Measurements from ENCODE around the gene ANO4. TPM values are rescaled to one million over a fixed set of nuclear protein-coding genes. Genes with fewer than 3 reads are reported as not detected.

Gene ANO4
- total RNA-seq, 3 donors from 2014 or later (not counting 1 experiment from before 2014, with no cell fraction given): not detected

GRCh38 chr12:101068402-101068801 is 273.8 kb downstream of the ANO4 start:
- no peak overlapping the region for H3K4me3 Mint-ChIP-seq
- Histone ChIP-seq H3K27me3 (ENCODE audit: control insufficient read depth, insufficient read depth, low read length) (no peaks in the 10 kb centered on the region), H3K4me3 (ENCODE audit: low read length) (no peak overlapping the region), H3K36me3 (ENCODE audit: control insufficient read depth, insufficient read depth, low read length) (no peaks in the 10 kb centered on the region), H3K9me3 (ENCODE audit: control insufficient read depth, insufficient read depth, low read length) (no peaks in the 10 kb centered on the region), H3K4me1 (ENCODE audit: control insufficient read depth, insufficient read depth, low read length) (no peaks in the 10 kb centered on the region), H3K27ac (ENCODE audit: low read length) (no peak overlapping the region)
- no peak for TF ChIP-seq CTCF (IDR thresholded peaks at IDR 0.05)
- peaks cover 10 to 17% of the 10 kb centered on the region in 2 donors for H3K9me3 Mint-ChIP-seq
- H3K27me3 Mint-ChIP-seq (ENCODE audit: low read depth in 2 of 2): no peaks in the 10 kb centered on the region
- no peaks in the 10 kb centered on the region for H3K4me1 Mint-ChIP-seq
- DNase-seq (no peak), ATAC-seq (no peak)
- WGBS (ENCODE audit: insufficient coverage): 91% methylated on average over 3 of the region's 3 CpGs
- H3K36me3 Mint-ChIP-seq: peaks cover 7% of the 10 kb centered on the region
- H3K27ac Mint-ChIP-seq: no peak overlapping the region
- intact Hi-C loops (cut with micrococcal nuclease): no loop called here

- ATAC-seq (no peak), DNase-seq (no peak)
- Mint-ChIP-seq H3K4me3 (no peak overlapping the region), H3K36me3 (peaks cover 4% of the 10 kb centered on the region), H3K27me3 (ENCODE audit: low read depth in 2 of 2) (no peaks in the 10 kb centered on the region), H3K27ac (no peak overlapping the region), H3K9me3 (peaks cover 8 to 15% of the 10 kb centered on the region in 2 donors), H3K4me1 (no peaks in the 10 kb centered on the region)
- no peaks in the 10 kb centered on the region for H3K36me3 ChIP-seq (ENCODE audit: control insufficient read depth, insufficient read depth, low read length)
- intact Hi-C loops (cut with micrococcal nuclease): no loop called here
- no peaks in the 10 kb centered on the region for H3K27me3 ChIP-seq (ENCODE audit: control insufficient read depth, insufficient read depth, low read length)
- H3K4me1 ChIP-seq (ENCODE audit: control insufficient read depth, insufficient read depth, low read length): no peaks in the 10 kb centered on the region
- no peak overlapping the region for H3K27ac ChIP-seq (ENCODE audit: low read length)
- 92% methylated on average over 4 of the region's 4 CpGs for WGBS (ENCODE audit: insufficient coverage)
- no peaks in the 10 kb centered on the region for H3K9me3 ChIP-seq (ENCODE audit: control insufficient read depth, insufficient read depth, low read length)
- TF ChIP-seq CTCF (IDR thresholded peaks at IDR 0.05): no peak
- H3K4me3 ChIP-seq (ENCODE audit: low read length): no peak overlapping the region
Measured at GRCh38 chr12:101068836-101069235, 274.3 kb downstream of the ANO4 start.

DNA sequence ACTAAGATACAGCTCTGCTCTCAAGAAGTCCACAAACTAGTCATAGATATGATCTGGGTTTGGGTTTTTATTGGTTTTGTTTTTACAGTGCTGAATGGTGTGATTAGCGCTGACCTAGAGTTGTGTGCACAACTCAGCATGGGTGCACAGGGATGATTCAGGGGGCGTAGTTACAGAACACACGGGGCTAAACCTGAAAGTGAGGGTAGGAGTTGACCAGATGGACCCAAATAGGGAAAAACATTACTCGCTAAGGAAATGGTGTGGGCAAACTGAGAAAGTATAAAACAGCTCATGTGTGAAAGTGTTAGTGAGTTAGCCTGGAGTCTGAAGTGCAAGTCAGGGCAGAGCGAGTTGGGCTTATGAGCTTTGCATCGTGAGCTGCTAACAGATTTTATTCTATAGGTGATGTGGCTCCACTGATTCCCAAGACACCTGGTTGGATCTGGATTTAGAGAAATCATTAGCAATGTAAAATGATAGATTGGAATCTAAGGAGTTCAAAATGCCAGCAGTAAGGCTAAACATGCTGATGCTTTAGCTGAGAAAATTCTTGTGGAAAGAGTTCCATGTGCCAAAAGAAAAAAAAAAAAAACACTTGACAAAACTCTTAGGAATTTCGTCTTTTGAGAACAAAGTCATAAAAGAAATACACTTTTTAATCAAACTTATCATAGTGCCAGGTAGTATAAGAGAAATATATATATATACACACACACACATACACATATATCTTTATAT is 280.5 kb downstream of the ANO4 start:
- H3K4me3 ChIP-seq (ENCODE audit: low read length): no peak overlapping the region
- H3K9me3 Mint-ChIP-seq: peaks cover 3 to 9% of the 10 kb centered on the region in 2 donors
- no peaks in the 10 kb centered on the region for H3K4me1 Mint-ChIP-seq
- ATAC-seq (no peak), DNase-seq (no peak)
- H3K9me3 ChIP-seq (ENCODE audit: control insufficient read depth, insufficient read depth, low read length): no peaks in the 10 kb centered on the region
- H3K4me3 Mint-ChIP-seq: no peak overlapping the region
- H3K36me3 Mint-ChIP-seq: no peaks in the 10 kb centered on the region
- no peak overlapping the region for H3K27ac Mint-ChIP-seq
- WGBS (ENCODE audit: insufficient coverage): 73% methylated on average over 6 of the region's 7 CpGs
- no peak for TF ChIP-seq CTCF (IDR thresholded peaks at IDR 0.05)
- H3K4me1 ChIP-seq (ENCODE audit: control insufficient read depth, insufficient read depth, low read length): no peaks in the 10 kb centered on the region
- H3K36me3 ChIP-seq (ENCODE audit: control insufficient read depth, insufficient read depth, low read length): no peaks in the 10 kb centered on the region
- no peak overlapping the region for H3K27ac ChIP-seq (ENCODE audit: low read length)
- intact Hi-C loops (cut with micrococcal nuclease): no loop called here
- no peaks in the 10 kb centered on the region for H3K27me3 Mint-ChIP-seq (ENCODE audit: low read depth in 2 of 2)
- no peaks in the 10 kb centered on the region for H3K27me3 ChIP-seq (ENCODE audit: control insufficient read depth, insufficient read depth, low read length)

DNA sequence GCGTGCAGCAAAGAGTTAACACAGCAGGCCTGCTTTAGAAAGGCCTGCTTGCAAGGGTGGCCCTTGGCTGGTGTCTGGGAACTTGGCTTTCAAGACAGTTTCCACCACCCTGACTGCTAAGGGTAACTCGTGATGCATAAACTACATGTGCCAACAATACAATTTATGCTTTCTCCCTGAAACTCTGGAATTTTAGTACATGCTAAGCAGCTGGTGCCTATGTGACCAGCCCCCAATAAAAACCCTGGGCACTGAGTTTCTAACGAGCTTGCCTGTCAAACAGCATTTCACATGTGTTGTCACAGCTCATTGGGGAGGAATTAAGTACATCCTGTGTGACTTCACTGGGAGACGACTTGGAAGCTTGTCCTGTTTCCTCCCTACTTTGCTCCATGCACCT is 282.3 kb downstream of the ANO4 start:
- ATAC-seq: no peak
- Histone ChIP-seq H3K4me3 (ENCODE audit: low read length) (no peak overlapping the region), H3K9me3 (ENCODE audit: control insufficient read depth, insufficient read depth, low read length) (no peaks in the 10 kb centered on the region), H3K27me3 (ENCODE audit: control insufficient read depth, insufficient read depth, low read length) (no peaks in the 10 kb centered on the region), H3K4me1 (ENCODE audit: control insufficient read depth, insufficient read depth, low read length) (no peaks in the 10 kb centered on the region), H3K27ac (ENCODE audit: low read length) (no peak overlapping the region), H3K36me3 (ENCODE audit: control insufficient read depth, insufficient read depth, low read length) (no peaks in the 10 kb centered on the region)
- H3K27me3 Mint-ChIP-seq (ENCODE audit: low read depth in 2 of 2): no peaks in the 10 kb centered on the region
- H3K4me1 Mint-ChIP-seq: no peaks in the 10 kb centered on the region
- peaks cover 2% of the 10 kb centered on the region in 2 donors for H3K9me3 Mint-ChIP-seq
- intact Hi-C loops (cut with micrococcal nuclease): no loop called here
- TF ChIP-seq CTCF (IDR thresholded peaks at IDR 0.05): no peak
- H3K27ac Mint-ChIP-seq: no peak overlapping the region
- H3K4me3 Mint-ChIP-seq: no peak overlapping the region
- no peak for DNase-seq
- H3K36me3 Mint-ChIP-seq: no peaks in the 10 kb centered on the region
- WGBS (ENCODE audit: insufficient coverage): 41% methylated on average over 4 of the region's 4 CpGs

Data from natural killer cell (primary cell).